A172 (cell line): Measurements from ENCODE around the gene ZFP69. TPM values are rescaled to one million over a fixed set of nuclear protein-coding genes. Genes with fewer than 3 reads are reported as not detected.
"Not testable (repeated sequence)": the region's sequence is repeated elsewhere in the genome, so short reads cannot be mapped to it uniquely, and the experiment has no call there.

Experiments
- DNase-seq: peaks from one replicate; pipeline ENCODE4 v3.0.0-alpha.2; 2015; ENCODE audit warnings: low spot score
- total RNA-seq: library from RNA; depleted of rRNA; stranded (reverse); fragments of >200 nt; shearing (Covaris generic); gene quantifications from 2 replicates; pipeline ENCODE4 v1.2.3, GENCODE V29; 2014; rRNA removed

ZFP69 gene
- total RNA-seq, result not detected in 2 replicates

DNA sequence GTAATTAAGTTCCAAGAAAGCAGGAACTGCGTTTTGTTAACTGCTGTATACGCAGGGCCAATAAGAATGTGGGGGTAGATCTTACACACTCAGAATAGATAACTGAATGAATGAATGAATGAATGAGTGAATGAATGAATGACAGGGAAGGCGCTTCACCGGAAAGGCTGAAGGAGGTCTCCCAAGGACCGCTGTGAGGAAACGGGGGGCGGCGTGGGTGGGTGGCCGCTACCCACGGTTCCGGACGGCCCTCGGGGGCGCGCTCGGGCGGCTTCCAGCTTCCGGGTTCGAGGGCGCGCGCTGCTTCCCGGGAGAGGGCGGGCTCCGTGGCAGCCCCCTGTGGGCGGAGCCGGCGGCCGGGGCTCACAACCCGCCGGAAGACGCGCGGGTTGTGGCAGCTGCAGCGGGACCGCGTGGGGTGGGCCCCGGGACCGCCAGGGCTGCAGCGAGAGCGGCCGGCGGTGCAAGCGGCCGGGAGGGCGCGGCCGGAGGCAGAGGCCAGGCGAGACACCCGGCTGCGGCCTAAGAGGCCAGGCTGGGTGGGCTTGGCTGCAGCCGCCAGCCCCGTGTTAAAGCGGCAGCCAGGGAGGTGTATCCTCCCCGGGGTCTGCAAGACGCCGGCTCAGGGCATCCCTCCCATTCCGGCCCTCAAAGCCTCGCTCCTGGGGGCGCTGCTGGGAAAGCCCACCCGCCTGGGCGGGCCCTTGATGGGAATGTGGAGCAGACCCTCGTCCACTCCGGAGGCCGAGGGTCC, at the start of gene ZFP69:
Gene ZFP69, plus strand, starts transcription at position 367 of the 754 bp plus-strand sequence. CDS start 2,072 bp downstream, outside the sequence.
- no peak for DNase-seq

DNA sequence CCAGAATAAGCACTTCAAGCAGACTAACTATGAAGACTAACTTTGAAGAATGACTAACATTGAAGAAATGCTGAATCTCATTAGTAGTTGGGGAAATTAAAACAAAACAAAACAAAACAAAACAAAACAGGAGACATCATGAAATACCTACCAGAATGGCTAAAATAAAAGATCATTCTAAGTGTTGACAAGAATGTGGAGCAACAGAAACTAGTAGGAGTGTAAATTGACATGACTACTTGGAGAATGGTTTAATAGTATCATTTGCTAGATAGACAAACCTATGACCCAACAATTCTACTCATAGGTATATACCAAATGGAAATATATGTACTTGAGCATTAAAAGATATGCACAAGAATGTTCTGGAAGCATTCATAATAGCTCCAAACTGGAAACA, 45.7 kb upstream of the ZFP69 start:
- DNase-seq, result no peak

DNA sequence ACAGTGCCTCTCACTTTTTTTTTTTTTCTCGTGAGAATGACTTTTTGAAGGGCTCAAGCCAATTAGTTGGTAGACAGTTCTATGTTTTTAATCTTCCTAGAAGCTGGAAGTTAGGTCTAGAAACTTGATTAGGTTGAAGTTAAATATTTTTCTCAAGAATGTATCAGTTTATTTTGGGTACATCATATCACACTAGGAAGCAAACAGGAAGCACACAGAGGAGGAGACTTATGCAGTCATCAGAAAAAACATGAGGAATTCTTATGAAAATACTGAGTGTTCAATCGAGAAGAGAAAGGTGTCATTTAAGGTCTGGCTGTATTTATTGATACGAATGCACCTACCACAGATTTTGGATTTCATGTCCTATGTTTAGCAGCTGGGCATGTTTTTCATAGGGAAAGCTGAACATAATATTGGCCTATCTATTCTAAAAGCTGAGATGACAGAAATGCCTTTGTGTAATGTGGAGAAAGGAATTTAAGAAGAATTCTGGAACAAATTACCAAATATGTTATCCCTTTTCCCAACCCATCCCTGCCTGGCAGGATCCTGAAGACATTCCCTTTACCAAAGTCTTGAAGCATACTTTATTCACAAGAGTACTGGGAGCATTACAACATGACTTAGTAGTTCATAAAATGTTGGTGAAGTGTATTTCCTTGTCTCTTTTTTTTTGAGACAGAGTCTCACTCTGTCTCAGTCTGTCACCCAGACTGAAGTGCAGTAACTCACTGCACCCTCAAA, 44.3 kb upstream of the ZFP69 start:
- DNase-seq, result no peak

DNA sequence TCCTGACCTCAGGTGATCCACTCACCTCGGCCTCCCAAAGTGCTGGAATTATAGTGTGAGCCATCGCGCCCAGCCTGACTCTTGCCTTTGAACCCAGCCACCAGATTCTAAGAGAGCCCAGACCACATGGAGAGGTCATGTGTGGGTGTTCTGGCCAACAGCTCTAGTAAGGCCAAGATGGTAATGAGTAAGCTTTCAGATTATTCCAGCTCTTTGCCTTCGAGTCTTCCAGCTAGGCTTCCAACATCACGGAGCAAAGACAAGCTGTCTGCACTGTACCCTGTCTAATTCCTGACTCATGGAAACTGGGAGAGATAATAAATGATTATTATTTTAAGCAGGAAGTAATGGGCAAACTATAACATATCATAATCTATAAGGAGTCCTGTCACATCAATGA, 41.6 kb upstream of the ZFP69 start:
- no peak for DNase-seq

DNA sequence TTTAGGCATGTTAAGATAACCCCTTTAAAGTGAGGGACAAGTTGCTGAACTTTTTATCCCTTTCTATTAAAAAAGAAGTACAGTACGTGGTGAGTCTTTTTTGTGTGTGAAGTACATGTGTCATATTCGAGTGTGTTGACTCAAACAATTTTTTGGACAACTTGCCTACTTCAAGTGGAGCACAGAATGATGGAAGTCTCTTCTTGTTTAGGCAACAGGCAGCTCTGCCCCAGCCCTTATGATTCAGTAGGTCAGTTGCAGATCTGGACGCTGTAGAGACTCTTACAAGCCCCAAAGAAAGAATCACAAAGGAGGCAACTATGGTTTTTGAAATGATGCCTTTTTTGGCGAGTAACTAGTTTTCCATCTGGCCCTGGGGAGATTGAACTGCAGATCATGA, 41.2 kb upstream of the ZFP69 start:
- no peak for DNase-seq

DNA sequence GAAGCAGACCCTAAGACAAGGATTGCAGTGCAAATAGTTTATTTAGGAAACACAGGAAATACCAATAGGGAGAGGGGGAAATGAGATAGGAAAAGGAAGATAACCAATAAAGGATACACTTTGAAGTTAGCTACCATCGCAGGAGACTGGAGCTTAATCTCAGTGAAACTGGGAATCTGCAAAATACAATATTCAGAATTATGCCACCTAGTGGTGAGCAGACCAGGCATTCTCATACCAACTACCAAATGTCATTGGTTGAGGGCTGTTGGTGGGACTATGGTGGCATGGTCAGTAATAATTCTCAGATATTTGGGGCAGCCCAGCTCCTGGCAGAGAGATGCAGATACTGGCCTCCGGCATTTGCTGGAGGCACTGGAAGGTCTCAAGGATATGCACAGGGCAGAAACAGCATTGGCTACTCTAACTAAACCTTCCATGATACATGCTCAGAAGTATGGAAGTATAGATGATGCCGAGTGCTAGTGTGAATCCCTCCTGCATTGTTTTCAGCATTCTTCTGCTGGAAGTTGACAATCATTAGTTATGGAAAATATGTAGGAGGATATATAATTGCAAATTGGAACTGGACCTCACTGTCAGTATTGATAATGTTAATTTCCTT, 38.6 kb upstream of the ZFP69 start:
- peak; percentile 16 for DNase-seq

DNA sequence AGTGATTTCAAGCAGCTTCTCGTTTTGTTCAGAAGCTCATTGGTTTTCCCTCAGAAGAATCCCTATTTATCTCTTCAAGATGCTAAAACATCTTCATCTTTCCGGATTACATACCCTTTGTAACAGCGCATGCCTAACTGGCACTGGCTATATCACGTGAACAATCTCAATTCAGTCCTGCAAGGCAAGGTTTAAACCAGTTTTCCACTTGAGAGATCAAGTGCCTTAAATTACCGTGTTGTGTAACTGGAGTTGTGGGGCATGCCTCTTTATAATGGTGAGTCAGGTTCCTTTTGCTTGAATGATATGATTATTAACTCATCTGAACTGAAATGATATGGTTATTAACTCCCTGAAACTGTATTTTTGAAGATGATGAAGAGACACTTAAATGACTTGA, 37.8 kb upstream of the ZFP69 start:
- DNase-seq, result no peak

DNA sequence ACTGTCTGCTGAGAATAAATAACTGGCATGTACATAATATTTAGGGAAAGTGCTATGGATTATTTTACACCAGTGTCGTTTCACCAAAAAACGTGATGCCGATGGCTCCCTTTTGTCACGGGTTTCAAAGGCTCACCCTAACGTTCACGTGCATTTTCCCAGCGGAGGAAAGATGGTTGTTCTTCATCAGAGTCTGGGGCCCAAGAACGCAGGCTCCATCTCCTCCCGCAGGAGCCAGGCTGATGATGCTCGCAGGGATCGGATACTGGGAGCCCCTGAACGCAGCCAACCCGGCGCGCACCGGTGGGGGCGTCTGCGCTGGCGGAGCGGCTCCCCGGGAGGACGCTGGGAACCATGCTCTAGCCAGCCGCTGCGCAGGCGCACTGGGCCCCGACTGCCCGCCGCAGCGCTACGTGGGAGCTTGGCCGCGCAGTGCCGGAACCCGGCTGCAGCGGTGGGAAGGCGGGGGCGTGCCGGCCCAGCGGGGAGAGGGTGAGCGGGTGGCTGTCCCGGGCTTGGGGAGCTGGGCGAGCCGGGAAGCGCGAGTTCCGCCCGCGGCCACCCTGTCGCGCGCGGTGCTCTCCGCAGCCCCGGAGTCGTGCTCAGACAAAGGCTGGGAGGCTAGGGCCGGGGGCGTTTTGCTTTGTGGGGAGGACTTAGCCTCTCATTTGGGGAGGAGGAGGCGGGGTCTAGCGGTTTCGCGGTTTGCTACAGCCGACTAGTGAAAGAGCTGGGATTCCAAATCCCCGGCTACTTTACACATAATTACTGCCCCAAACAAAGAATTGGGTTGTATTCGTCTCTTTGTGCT, 27.2 kb upstream of the ZFP69 start, which contains the start of gene ZFP69B:
Gene ZFP69B, plus strand, starts transcription at position 793 of the 811 bp plus-strand sequence. CDS start 486 bp downstream, outside the sequence.
- DNase-seq, result peak; percentile 69

DNA sequence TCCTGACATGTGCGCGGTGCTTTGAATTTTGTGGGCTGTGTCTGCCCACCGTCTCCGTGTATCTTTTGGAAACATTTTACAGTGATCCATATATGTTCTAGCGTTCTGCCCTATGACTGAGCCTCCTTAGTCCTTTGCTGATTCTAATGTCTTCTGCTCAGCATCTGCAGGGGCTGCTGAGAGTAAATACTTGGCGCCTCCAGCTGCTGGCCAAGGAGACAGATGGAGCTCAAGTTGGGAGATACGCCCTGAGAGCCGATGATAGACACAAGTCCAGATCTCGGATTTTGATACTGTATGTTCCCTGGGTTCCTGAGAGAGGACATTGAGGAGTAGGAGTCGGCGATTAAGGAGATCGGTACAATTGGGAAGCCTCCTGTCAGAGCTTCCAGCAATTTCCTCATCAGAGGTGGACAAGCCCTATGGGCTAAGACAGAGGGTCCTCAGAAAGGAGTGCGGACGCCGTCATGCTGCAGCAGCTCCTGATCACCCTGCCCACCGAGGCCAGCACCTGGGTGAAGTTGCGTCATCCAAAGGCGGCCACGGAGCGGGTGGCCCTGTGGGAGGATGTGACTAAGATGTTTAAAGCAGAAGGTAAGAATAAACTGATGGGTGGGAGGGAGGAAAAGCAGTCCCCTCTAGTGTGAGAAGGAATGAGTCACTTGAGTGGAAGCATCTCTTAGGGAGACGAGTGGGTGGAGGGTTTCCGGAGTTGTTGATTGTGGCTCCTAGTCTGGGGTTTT, 26.4 kb upstream of the ZFP69 start:
- DNase-seq, result no peak

DNA sequence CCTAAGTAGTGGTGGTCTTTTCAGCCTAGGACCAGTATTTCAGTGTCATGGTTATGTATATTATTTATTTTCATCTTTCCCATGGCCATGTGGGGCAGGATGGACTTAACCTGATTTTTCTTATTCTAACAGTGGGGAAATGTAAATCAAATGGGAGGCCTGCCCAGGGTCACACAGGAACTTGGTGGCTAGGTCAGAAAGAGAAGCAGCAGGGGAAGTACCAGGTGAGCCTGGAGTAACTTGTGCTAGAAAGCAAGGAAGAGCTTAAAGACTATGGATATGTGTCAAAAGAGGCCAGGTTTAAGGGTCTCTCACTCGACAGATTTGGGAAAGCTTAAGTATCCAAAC, 25.9 kb upstream of the ZFP69 start:
- no peak for DNase-seq

DNA sequence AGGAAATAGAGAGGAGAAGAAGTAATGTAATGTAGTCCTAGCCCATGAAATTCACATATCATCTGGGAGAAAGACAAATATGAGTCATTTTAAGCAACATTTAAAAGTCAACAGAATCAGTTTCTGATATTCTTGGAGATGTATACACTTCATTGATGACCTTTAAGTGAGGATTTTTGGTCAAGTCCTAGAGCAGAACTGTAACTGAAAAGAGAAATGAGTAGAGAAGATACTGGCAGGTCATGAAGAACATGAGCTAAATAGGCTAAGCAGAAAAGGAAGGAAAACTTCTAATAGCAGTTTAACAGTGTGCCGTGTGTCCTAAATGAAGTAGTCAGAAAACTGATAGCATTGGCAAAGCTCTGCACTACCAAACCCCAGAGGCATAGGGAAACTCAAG, 22.2 kb upstream of the ZFP69 start:
- DNase-seq, result no peak

DNA sequence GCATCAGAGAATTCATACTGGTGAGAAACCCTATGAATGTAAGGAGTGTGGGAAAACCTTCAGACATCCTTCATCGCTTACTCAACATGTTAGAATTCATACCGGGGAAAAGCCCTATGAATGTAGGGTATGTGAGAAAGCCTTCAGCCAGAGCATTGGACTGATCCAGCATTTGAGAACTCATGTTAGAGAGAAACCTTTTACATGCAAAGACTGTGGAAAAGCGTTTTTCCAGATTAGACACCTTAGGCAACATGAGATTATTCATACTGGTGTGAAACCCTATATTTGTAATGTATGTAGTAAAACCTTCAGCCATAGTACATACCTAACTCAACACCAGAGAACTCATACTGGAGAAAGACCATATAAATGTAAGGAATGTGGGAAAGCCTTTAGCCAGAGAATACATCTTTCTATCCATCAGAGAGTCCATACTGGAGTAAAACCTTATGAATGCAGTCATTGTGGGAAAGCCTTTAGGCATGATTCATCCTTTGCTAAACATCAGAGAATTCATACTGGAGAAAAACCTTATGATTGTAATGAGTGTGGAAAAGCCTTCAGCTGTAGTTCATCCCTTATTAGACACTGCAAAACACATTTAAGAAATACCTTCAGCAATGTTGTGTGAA, 14.0 kb upstream of the ZFP69 start:
- no peak for DNase-seq

DNA sequence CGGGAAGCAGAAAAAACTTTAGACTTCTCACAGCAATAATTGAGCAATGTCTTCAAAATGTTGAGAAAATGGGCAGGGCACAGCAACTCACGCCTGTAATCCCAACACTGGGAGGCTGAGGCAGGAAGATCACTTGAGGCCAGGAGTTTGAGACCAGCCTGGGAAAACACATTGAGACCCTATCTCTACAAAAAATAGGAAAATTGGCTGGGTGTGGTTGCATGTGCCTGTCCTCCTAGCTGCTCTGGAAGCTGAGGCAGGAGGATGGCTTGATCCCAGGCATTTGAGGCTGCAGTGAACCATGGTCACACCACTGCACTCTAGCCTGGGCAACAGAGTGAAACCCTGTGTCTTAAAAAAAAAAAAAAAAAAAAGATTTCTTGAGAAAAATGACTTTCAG, 7.8 kb upstream of the ZFP69 start:
- DNase-seq, result no peak

DNA sequence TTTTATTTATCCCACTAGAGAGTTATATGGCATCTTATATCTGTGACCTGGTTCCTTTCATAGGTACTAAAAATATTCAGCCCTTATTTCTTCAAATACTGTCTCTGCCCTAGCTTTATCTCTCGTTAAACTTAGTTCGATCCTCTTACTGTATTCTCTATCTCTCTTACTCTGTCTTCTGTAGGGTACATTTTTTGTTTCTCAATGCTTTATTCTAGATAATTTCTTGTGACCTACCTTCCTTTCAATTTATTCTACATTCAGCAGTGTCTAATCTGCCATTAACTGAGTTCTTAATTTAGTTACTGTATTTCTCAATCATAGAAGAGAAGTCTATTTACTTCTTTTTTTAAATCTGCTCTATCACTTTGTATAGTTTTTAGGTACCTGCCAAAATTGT, 1.8 kb upstream of the ZFP69 start:
- no peak for DNase-seq

DNA sequence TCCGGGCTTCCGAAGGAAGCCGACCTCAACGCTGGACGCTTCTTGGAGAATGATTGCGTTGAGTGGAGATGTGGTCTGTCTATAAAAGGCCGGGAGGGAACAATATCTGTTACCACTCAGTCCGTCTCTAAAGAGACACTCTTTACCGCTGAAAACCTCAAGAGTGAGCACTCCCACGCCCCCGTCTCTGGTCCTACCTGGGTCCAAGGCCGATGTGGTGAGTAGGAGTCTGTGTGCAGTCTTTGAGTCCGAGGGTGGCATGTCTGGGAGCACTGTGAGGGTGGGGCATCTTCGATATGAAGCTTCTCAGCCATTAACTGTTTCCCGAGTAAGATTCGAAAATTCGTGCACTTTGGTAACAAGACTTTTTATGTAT, 576 bp downstream of the ZFP69 start:
- no peak for DNase-seq

DNA sequence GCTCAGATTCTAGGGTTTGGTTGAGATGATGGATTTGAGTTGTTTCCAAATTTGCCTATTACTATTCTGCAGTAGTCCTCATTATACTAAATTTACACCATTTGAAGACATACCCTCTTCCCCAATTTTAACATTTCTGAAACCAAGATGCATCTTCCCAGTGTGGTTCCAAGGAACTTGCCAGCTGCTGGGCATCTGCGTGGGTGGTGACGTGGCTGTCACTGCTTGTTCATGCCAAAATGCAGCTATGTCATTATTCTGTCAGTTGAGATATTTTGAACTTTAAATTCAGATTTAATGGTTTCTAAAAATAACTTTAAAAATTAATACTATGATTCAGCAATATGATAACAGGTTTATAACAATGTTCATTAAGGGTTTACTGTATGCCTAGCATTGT, 1.2 kb downstream of the ZFP69 start:
- DNase-seq, result no peak

DNA sequence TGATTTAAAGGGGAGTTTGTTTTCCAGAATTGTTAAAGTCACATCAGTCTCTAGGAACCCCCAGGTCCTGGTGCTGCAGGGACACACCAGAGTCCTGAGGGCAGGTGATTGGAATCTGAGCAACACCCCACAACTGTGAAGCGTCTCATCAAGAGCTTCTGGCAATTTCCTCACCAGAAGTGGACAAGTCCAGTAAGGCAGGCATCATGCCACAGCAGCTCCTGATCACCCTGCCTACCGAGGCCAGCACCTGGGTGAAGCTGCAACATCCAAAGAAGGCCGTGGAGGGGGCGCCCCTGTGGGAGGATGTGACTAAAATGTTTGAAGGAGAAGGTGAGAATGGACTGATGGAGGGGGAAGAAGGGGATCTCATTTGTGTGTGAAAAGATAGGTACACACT, 2.1 kb downstream of the ZFP69 start:
- no peak for DNase-seq

DNA sequence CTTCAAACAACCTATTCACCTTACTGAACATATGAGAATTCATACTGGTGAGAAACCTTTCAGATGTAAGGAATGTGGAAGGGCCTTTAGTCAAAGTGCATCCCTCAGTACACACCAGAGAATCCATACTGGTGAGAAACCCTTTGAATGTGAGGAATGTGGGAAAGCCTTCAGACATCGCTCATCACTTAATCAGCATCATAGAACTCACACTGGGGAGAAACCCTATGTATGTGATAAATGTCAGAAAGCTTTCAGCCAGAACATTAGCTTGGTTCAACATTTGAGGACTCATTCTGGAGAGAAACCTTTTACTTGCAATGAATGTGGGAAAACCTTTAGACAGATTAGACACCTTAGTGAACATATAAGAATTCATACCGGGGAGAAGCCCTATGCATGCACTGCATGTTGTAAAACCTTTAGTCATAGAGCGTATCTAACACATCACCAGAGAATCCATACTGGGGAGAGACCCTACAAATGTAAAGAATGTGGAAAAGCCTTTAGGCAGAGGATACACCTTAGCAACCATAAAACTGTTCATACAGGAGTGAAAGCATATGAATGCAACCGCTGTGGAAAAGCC, 18.3 kb downstream of the ZFP69 start:
- DNase-seq, result no peak

DNA sequence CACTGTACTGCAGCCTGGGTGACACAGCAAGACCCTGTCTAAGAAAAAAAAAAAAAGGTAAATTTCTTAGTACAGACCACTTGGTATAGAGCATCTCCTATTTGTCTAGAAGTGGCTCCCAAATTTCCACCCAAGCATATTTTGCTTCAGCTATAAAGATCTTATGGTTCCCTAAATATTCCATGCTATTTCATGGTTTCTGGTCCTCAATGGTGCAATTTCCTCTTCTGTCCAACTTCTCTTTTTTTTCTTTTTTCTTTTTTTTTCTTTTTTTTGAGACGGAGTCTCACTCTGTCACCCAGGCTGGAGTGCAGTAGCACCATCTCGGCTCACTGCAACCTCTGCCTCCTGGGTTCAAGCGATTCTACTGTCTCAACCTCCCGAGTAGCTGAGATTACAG, 25.6 kb downstream of the ZFP69 start:
- DNase-seq, result not testable (repeated sequence)

DNA sequence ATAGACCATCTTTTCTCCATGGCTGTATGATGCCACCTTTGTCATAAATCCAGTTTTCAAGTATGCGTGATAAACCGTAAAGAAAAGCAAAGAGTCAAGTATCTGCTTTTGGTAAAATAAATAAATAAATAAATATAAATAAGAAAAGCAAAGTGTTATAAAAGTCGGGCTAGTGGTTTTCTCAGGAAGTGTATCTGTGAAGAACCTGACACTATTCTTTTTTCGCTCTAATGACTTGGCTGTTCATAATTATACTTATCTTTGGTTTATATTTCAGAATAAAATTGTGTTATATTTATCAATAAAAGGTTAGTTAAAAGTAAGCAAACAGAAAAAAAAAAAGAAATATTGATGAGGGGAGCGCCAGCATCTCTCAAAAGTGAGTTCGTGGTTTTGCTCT, 30.9 kb downstream of the ZFP69 start:
- DNase-seq, result no peak
